K562 (cell line): Measurements from ENCODE around the gene APIP. TPM values are rescaled to one million over a fixed set of nuclear protein-coding genes. Genes with fewer than 3 reads are reported as not detected.

Experiments
- ATAC-seq: fragments of 200-7000 bp; cut with Tn5 transposase; 3 replicates; pipeline ENCODE4 v1.9.1; 2020; ENCODE audit warnings: moderate library complexity
- BruUV-seq: library from RNA; stranded (reverse); fragments of 400-500 nt; replicated peaks from 2 replicates; lab custom pipeline; 2021; lab: Mats Ljungman, UMichigan
- CTCF ChIA-PET: fragments of 300-600 bp; formaldehyde crosslinking; extraction: SDS; loops from one replicate; lab custom pipeline; 2021; ENCODE audit warnings: low intra/inter-chr PET ratio; lab: Yijun Ruan, JAX
- POLR2A ChIA-PET: fragments of 300-600, 350-650 bp; sonication (Branson Sonifier 250); formaldehyde crosslinking; extraction: SDS; loops from one replicate; lab custom pipeline; 2021; ENCODE audit warnings: antibody characterized with exemption, inconsistent platforms; lab: Yijun Ruan, JAX
- DNase-seq, 4 experiments: peaks; one replicate each; pipeline versions ENCODE4 v3.0.0 to v3.0.0-alpha.2; 2011 to 2018; ENCODE audit warnings: low spot score in 3 of 4, mixed read lengths in 3 of 4; ENCODE audit errors: extremely low read depth in 1 of 4
- FAIRE-seq: peaks from 2 replicates; lab custom pipeline; 2011; peaks lifted over from hg19 to GRCh38; lab: Jason Lieb, UNC
- H2AFZ ChIP-seq: 2 replicates; pipeline ENCODE4 v1.6.0; 2011; ENCODE audit warnings: low read depth, low read length, control low read depth, inconsistent platforms
- H3K27ac ChIP-seq: fragments of 200-600 bp; 3 replicates; pipeline ENCODE4 v1.8.0; 2011; ENCODE audit warnings: low read depth, mild to moderate bottlenecking, control low read depth, inconsistent platforms, low read length, moderate library complexity, mixed read lengths; ENCODE audit errors: extremely low read depth
- H3K27me3 ChIP-seq, 2 experiments: fragments of 300-600 bp in 1 of 2; 2 replicates in 1 of 2; 3 replicates in 1 of 2; pipeline versions ENCODE4 v1.6.0 to v1.8.0; 2011; ENCODE audit warnings: inconsistent platforms in 2 of 2, low read length in 2 of 2, mild to moderate bottlenecking in 1 of 2, mixed read lengths in 1 of 2, moderate library complexity in 1 of 2; ENCODE audit not compliant: control insufficient read depth in 2 of 2, insufficient read depth in 2 of 2
- H3K36me3 ChIP-seq: fragments of 300-600 bp; 3 replicates; pipeline ENCODE4 v1.8.0; 2011; ENCODE audit warnings: mild to moderate bottlenecking, low read length, inconsistent platforms; ENCODE audit not compliant: control insufficient read depth, insufficient read depth
- H3K4me1 ChIP-seq, 2 experiments: fragments of 200-600 bp in 1 of 2; replicated peaks in 1 of 2; 2 replicates in 1 of 2; 3 replicates in 1 of 2; pipeline versions ENCODE4 v1.5.1 to v1.8.0; 2011; ENCODE audit warnings: inconsistent platforms in 2 of 2, low read length in 2 of 2, mild to moderate bottlenecking in 1 of 2, mixed read lengths in 1 of 2, moderate library complexity in 1 of 2; ENCODE audit not compliant: control insufficient read depth in 2 of 2, insufficient read depth in 2 of 2
- H3K4me2 ChIP-seq: 2 replicates; pipeline ENCODE4 v1.6.1; 2011; ENCODE audit warnings: low read length, control low read depth, inconsistent platforms, mixed read lengths; ENCODE audit not compliant: insufficient read depth
- H3K4me3 ChIP-seq: fragments of 200-600 bp; sonication (generic), shearing (Covaris generic); 2 replicates; pipeline ENCODE4 v1.5.1; 2016; ENCODE audit warnings: control low read depth, inconsistent platforms
- H3K79me2 ChIP-seq: fragments of 200-600 bp; 3 replicates; pipeline ENCODE4 v1.8.0; 2011; ENCODE audit warnings: low read length, inconsistent platforms; ENCODE audit not compliant: control insufficient read depth, insufficient read depth
- H3K9ac ChIP-seq, 2 experiments: 2 replicates each; pipeline versions ENCODE4 v1.6.0 to v1.6.1; 2011; ENCODE audit warnings: low read depth in 2 of 2, low read length in 2 of 2, control low read depth in 1 of 2, inconsistent platforms in 1 of 2, mild to moderate bottlenecking in 1 of 2, mixed read lengths in 1 of 2; ENCODE audit not compliant: insufficient read depth in 1 of 2
- H3K9me1 ChIP-seq: one replicate; pipeline ENCODE4 v1.6.0; 2011; ENCODE audit warnings: inconsistent platforms, mild to moderate bottlenecking, low read length, moderate library complexity; ENCODE audit not compliant: control insufficient read depth, insufficient read depth
- H3K9me3 ChIP-seq: replicated peaks from 2 replicates; pipeline ENCODE4 v1.5.1; 2011; ENCODE audit warnings: low read depth, low read length, inconsistent platforms; ENCODE audit not compliant: control insufficient read depth, insufficient read depth
- H4K20me1 ChIP-seq: replicated peaks from 2 replicates; pipeline ENCODE4 v1.6.1; 2011; ENCODE audit warnings: low read length, inconsistent platforms, mixed read lengths; ENCODE audit not compliant: control insufficient read depth, insufficient read depth
- BCOR ChIP-seq: fragments of 450-650 bp; IDR thresholded peaks from 2 replicates; pipeline ENCODE4 v1.6.1; 2016
- CBFA2T2 ChIP-seq: fragments of 450-650 bp; conservative IDR thresholded peaks from 2 replicates; pipeline ENCODE4 v1.6.1; 2017; ENCODE audit warnings: mild to moderate bottlenecking
- CBFB ChIP-seq: sonication (generic); formaldehyde crosslinking; IDR thresholded peaks from 2 replicates; pipeline ENCODE4 v1.4.0; 2020; ENCODE audit warnings: mild to moderate bottlenecking, missing genetic modification reagents
- ETV5 ChIP-seq: sonication (generic); formaldehyde crosslinking; IDR thresholded peaks from 2 replicates; pipeline ENCODE4 v1.4.0; 2020; ENCODE audit warnings: low read depth, mild to moderate bottlenecking, missing genetic modification reagents
- FIP1L1 ChIP-seq: fragments of 200-400 bp; formaldehyde crosslinking; IDR thresholded peaks from 2 replicates; pipeline ENCODE4 v1.6.1; 2018; ENCODE audit warnings: mild to moderate bottlenecking, low read depth, low read length; ENCODE audit not compliant: poor library complexity, severe bottlenecking
- FUS ChIP-seq: fragments of 200-400 bp; formaldehyde crosslinking; optimal IDR thresholded peaks from 2 replicates; pipeline ENCODE3; 2017; ENCODE audit warnings: low read depth, low read length
- JUNB ChIP-seq: fragments of 450-650 bp; formaldehyde crosslinking; conservative IDR thresholded peaks from 2 replicates; pipeline ENCODE4 v1.4.0; 2020; ENCODE audit warnings: mild to moderate bottlenecking
- LEF1 ChIP-seq: fragments of 450-650 bp; IDR thresholded peaks from 2 replicates; pipeline ENCODE4 v1.6.1; 2016; ENCODE audit warnings: mild to moderate bottlenecking
- MEIS2 ChIP-seq: fragments of 450-650 bp; IDR thresholded peaks from 2 replicates; pipeline ENCODE4 v1.6.1; 2014; ENCODE audit warnings: mild to moderate bottlenecking; ENCODE audit not compliant: partially characterized antibody
- NR2F6 ChIP-seq: fragments of 450-650 bp; formaldehyde crosslinking; IDR thresholded peaks from 2 replicates; pipeline ENCODE4 v1.4.0; 2020; ENCODE audit warnings: mild to moderate bottlenecking
- NUFIP1 ChIP-seq: fragments of 450-650 bp; IDR thresholded peaks from 2 replicates; pipeline ENCODE4 v1.6.1; 2018; ENCODE audit not compliant: partially characterized antibody
- PHB ChIP-seq: fragments of 250-450 bp; sonication (Bioruptor Pico); IDR thresholded peaks from 2 replicates; pipeline ENCODE4 v1.5.0; 2021
- PHTF2 ChIP-seq: fragments of 250-450 bp; sonication (Bioruptor Pico); IDR thresholded peaks from 2 replicates; pipeline ENCODE4 v1.5.0; 2021; ENCODE audit warnings: mild to moderate bottlenecking
- PML ChIP-seq: IDR thresholded peaks from 2 replicates; pipeline ENCODE4 v1.6.1; 2012; ENCODE audit warnings: low read length, inconsistent platforms
- POLR2A ChIP-seq: fragments of 450-650 bp; conservative IDR thresholded peaks from 2 replicates; pipeline ENCODE4 v1.6.1; 2016
- PRMT5 ChIP-seq: sonication (generic); formaldehyde crosslinking; IDR thresholded peaks from 2 replicates; pipeline ENCODE4 v1.5.0; 2020; ENCODE audit warnings: missing genetic modification reagents
- RAD51 ChIP-seq: fragments of 450-650 bp; IDR thresholded peaks from 2 replicates; pipeline ENCODE4 v1.7.1; 2016; ENCODE audit warnings: low read depth, mild to moderate bottlenecking, borderline replicate concordance
- TRIM24 ChIP-seq, 2 experiments: fragments of 450-650 bp; IDR thresholded peaks; 2 replicates each; pipeline ENCODE4 v1.6.1; 2016
- ZNF124 ChIP-seq: sonication (generic); formaldehyde crosslinking; IDR thresholded peaks from 2 replicates; pipeline ENCODE4 v1.8.1; 2022; ENCODE audit warnings: missing genetic modification reagents
- ZNF75A ChIP-seq: fragments of 450-650 bp; formaldehyde crosslinking; IDR thresholded peaks from 2 replicates; pipeline ENCODE4 v1.4.0; 2020; ENCODE audit warnings: mild to moderate bottlenecking
- ZSCAN29 ChIP-seq: fragments of 450-650 bp; IDR thresholded peaks from 2 replicates; pipeline ENCODE4 v1.6.1; 2017
- WGBS: fragments of 100-300 bp; shearing (Covaris generic); methylation state at CpG from one replicate; pipeline ENCODE4 v1.1.6; 2016; ENCODE audit warnings: low coverage, mixed read lengths; ENCODE audit not compliant: insufficient coverage; ENCODE audit errors: missing lambda C conversion rate; 5-methylcytosine and 5-hydroxymethylcytosine counted together
- in situ Hi-C: fragments of 300-500 bp; cut with MboI; formaldehyde crosslinking; loops from 4 replicates; pipeline ENCODE4 v1.15.0; 2018; ENCODE audit warnings: inconsistent platforms, mixed read lengths
- intact Hi-C: fragments of 100-400 bp; cut with micrococcal nuclease; formaldehyde crosslinking; loops from 2 replicates; pipeline ENCODE4 v1.14.2; 2022
- polyA plus RNA-seq, 8 experiments: library from polyadenylated mRNA; depleted of rRNA in 4 of 8; stranded (reverse) in 5 of 8; unstranded in 3 of 8; fragments of >200 nt; fragmentation: Nextera tagmentation in 2 of 8; fragmentation: Illumina TruSeq in 1 of 8; extraction: Ambion mirVana in 2 of 8; extraction: Trizol in 1 of 8; gene quantifications; 2 replicates each; pipeline versions ENCODE4 v1.2.1 to v1.2.3, GENCODE V29; 2011 to 2014; ENCODE audit warnings: inconsistent platforms in 1 of 8, missing spikeins in 1 of 8
- total RNA-seq, 7 experiments: library from RNA; depleted of rRNA in 6 of 7; stranded (reverse); fragments of >200 nt in 6 of 7; fragmentation: Illumina TruSeq in 2 of 7; extraction: Trizol in 2 of 7; gene quantifications; 2 replicates each; pipeline versions ENCODE4 v1.2.1 to v1.2.3, GENCODE V29; 2011 to 2021; ENCODE audit warnings: low replicate concordance in 1 of 7
- TF ChIP-seq, protein P1 (sequence below), 2 experiments: fragments of 150-350 bp in 1 of 2; IDR thresholded peaks; 2 replicates each; pipeline ENCODE4 v1.6.1; 2012 to 2016; ENCODE audit warnings: low read depth in 2 of 2, low read length in 2 of 2, mild to moderate bottlenecking in 1 of 2, moderate library complexity in 1 of 2
- TF ChIP-seq, protein P2 (sequence below): sonication (generic); formaldehyde crosslinking; IDR thresholded peaks from 2 replicates; pipeline ENCODE4 v1.8.0; 2022; ENCODE audit warnings: missing genetic modification reagents, mild to moderate bottlenecking, moderate library complexity, borderline replicate concordance
- TF ChIP-seq, protein P3 (sequence below): sonication (generic); IDR thresholded peaks from 2 replicates; pipeline ENCODE4 v1.6.1; 2016

APIP gene
- total and polyA plus RNA-seq, 9 of the 15 experiments (the other 6 are each of a cell fraction or from before 2014, with no cell fraction given), result 63.7 to 110 (median 82.8) TPM

DNA sequence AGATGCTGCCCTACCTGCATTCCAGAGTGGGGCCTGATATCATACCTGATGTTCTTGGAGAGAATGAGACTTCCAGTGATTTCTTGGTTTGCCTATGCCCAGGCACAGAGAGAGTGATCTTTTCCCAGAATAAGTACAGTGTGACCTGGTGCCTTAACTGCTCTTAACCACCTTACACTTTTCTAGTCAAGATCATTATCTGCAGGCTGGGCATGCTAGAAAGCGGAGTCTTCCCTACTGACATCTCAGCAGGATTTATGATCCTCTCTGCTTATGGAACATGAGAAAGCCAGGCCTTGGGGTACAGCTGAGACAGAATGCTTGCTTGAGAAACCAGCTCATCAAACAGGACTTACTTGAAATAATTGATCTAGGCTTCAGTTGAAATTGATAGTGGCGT is 53.1 kb downstream of the APIP start:
- Histone ChIP-seq H3K36me3 (no peaks in the 10 kb centered on the region), H3K79me2 (no peaks in the 10 kb centered on the region), H3K9me3 (no peaks in the 10 kb centered on the region), H3K27ac (no peak overlapping the region), H3K9me1 (no peaks in the 10 kb centered on the region), H3K27me3 (no peaks in the 10 kb centered on the region), H4K20me1 (no peaks in the 10 kb centered on the region), H2AFZ (no peak overlapping the region), H3K4me2 (no peak overlapping the region), H3K4me1 (no peaks in the 10 kb centered on the region; a peak in 2 of 5 replicates), H3K4me3 (no peak overlapping the region), H3K9ac (no peak overlapping the region)
- no peak for FAIRE-seq
- POLR2A ChIA-PET, result no interaction called here
- in situ Hi-C loops, result no loop called here
- ATAC-seq, result no peak; the same call in 2 of the 3 replicates
- WGBS, result 64% methylated on average over 2 of the region's 2 CpGs
- CTCF ChIA-PET, result no interaction called here
- BruUV-seq, result no TSS peak
- DNase-seq, result no peak
- intact Hi-C loops, result no loop called here
- TF ChIP-seq PHB (no peak), LEF1 (no peak), JUNB (CRISPR knock-in tag) (no peak), PRMT5 (CRISPR knock-in tag) (no peak), POLR2A (no peak), BCOR (no peak), MEIS2 (peak; percentile 30), ZNF75A (CRISPR knock-in tag) (no peak), ZSCAN29 (no peak), ETV5 (no peak), CBFB (CRISPR knock-in tag) (no peak), RAD51 (no peak), NUFIP1 (no peak), FUS (no peak), PML (no peak), PHTF2 (CRISPR knock-in tag) (no peak), FIP1L1 (no peak), ZNF124 (no peak), TRIM24 (IDR thresholded peaks at IDR 0.05) (peak in 1 of 2 experiments; percentile 55; a peak in 1 of 4 replicates), NR2F6 (CRISPR knock-in tag) (no peak), CBFA2T2 (no peak)
- TF ChIP-seq, protein P1, sequence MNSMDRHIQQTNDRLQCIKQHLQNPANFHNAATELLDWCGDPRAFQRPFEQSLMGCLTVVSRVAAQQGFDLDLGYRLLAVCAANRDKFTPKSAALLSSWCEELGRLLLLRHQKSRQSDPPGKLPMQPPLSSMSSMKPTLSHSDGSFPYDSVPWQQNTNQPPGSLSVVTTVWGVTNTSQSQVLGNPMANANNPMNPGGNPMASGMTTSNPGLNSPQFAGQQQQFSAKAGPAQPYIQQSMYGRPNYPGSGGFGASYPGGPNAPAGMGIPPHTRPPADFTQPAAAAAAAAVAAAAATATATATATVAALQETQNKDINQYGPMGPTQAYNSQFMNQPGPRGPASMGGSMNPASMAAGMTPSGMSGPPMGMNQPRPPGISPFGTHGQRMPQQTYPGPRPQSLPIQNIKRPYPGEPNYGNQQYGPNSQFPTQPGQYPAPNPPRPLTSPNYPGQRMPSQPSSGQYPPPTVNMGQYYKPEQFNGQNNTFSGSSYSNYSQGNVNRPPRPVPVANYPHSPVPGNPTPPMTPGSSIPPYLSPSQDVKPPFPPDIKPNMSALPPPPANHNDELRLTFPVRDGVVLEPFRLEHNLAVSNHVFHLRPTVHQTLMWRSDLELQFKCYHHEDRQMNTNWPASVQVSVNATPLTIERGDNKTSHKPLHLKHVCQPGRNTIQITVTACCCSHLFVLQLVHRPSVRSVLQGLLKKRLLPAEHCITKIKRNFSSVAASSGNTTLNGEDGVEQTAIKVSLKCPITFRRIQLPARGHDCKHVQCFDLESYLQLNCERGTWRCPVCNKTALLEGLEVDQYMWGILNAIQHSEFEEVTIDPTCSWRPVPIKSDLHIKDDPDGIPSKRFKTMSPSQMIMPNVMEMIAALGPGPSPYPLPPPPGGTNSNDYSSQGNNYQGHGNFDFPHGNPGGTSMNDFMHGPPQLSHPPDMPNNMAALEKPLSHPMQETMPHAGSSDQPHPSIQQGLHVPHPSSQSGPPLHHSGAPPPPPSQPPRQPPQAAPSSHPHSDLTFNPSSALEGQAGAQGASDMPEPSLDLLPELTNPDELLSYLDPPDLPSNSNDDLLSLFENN (IDR thresholded peaks at IDR 0.05; ENCODE audit: low read depth in 2 of 2, low read length in 2 of 2), result no peak
- TF ChIP-seq, protein P2, sequence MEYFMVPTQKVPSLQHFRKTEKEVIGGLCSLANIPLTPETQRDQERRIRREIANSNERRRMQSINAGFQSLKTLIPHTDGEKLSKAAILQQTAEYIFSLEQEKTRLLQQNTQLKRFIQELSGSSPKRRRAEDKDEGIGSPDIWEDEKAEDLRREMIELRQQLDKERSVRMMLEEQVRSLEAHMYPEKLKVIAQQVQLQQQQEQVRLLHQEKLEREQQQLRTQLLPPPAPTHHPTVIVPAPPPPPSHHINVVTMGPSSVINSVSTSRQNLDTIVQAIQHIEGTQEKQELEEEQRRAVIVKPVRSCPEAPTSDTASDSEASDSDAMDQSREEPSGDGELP (CRISPR knock-in tag), result no peak
- TF ChIP-seq, protein P3, sequence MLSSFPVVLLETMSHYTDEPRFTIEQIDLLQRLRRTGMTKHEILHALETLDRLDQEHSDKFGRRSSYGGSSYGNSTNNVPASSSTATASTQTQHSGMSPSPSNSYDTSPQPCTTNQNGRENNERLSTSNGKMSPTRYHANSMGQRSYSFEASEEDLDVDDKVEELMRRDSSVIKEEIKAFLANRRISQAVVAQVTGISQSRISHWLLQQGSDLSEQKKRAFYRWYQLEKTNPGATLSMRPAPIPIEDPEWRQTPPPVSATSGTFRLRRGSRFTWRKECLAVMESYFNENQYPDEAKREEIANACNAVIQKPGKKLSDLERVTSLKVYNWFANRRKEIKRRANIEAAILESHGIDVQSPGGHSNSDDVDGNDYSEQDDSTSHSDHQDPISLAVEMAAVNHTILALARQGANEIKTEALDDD, result peak; percentile 41; the same call in 1 of the 2 replicates
